GM10266 (cell line): Measurements from ENCODE around the gene HS3ST5.
"Not testable (repeated sequence)": the region's sequence is repeated elsewhere in the genome, so short reads cannot be mapped to it uniquely, and the experiment has no call there.

Source experiments
- DNase-seq: peaks from one replicate; pipeline ENCODE4 v3.0.0; 2012; ENCODE audit errors: extremely low spot score
- TF ChIP-seq, protein P1 (sequence below): IDR thresholded peaks from 2 replicates; pipeline ENCODE4 v1.5.1; 2012; ENCODE audit warnings: mild to moderate bottlenecking, low read depth; ENCODE audit not compliant: control insufficient read depth, insufficient read depth; ENCODE audit errors: missing control alignments

HS3ST5 gene

DNA sequence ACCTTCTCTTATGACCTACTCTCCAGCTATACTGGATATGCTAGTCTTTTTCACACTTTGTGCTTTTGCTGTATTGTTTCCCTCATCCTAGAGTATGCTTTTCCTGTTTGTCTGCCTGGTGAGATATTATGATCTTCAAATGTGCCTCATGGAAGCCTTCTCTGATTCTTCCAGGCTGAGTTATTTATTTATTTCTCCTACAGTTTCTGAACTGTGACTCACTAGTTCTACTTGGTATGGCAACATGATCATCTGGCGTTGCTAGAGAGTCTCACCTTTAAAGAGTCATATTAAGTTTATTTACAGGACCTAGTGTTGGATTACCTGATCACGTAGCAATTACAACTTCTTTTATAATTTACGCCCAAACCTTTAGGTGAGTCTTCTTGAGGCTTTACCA is 290.7 kb downstream of the HS3ST5 start:
- no peak for DNase-seq
- TF ChIP-seq, protein P1, sequence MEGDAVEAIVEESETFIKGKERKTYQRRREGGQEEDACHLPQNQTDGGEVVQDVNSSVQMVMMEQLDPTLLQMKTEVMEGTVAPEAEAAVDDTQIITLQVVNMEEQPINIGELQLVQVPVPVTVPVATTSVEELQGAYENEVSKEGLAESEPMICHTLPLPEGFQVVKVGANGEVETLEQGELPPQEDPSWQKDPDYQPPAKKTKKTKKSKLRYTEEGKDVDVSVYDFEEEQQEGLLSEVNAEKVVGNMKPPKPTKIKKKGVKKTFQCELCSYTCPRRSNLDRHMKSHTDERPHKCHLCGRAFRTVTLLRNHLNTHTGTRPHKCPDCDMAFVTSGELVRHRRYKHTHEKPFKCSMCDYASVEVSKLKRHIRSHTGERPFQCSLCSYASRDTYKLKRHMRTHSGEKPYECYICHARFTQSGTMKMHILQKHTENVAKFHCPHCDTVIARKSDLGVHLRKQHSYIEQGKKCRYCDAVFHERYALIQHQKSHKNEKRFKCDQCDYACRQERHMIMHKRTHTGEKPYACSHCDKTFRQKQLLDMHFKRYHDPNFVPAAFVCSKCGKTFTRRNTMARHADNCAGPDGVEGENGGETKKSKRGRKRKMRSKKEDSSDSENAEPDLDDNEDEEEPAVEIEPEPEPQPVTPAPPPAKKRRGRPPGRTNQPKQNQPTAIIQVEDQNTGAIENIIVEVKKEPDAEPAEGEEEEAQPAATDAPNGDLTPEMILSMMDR = no peak

DNA sequence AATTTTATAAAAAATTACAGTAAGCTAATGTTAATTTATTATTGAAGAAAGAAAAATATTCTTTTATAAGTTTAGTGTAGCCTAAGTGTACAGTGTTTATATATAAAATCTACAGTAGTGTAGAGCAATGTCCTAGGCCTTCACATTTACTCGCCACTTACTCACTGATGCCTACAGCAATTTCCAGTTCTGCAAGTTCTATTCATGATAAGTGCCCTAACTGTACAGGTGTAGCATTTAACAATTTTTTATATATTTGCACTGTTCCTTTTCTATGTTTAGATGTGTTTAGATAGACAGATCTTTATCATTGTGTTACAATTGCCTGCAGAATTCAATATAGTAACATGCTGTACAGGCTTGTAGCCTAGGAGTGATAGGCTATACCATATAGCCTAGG is 291.8 kb downstream of the HS3ST5 start:
- TF ChIP-seq, protein P1 = no peak
- DNase-seq = no peak

DNA sequence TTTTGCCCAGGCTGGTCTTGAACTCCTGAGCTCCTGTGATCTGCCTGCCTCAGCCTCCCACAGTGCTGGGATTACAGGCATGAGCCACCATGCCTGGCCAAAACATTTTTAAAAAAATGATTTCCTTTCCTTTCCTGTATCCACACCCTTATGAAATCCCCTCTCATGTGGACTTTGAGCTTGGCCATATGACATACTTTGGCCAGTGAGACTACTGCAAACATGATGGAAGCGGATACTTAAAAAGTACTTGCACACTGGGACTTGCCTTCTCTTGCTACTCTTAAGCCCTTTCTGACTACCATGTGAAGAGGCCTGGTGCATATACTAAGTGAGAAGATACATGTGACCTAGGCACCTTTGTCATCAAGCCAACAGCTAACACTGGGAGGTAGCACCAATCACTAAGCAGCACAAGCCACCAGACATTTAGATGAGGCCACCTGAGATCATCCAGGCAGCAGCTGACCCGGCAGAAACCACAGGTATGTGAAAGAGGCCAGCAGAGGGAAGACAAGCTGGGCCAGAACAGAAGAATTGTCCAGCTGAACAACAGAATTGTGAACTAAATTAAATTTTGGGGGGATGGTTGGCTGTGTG is 293.4 kb downstream of the HS3ST5 start:
- TF ChIP-seq, protein P1 = no peak
- no peak for DNase-seq

DNA sequence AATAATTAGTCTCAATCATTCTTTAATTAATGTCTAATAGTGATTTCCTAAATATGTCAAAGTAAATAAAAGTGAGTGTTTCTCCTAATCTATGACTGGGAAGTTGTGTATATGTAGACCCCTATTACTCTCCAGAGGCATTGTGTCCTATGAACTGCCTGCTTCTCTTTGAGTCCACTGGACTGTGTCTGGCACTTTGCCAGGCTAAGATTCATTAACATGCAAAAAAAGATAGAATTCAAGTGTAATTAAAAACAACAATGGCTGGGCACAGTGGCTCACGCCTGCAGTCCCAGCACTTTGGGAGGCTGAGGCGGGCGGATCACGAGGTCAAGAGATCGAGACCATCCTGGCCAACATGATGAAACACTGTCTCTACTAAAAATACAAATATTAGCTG is 298.3 kb downstream of the HS3ST5 start:
- not testable (repeated sequence) for DNase-seq

DNA sequence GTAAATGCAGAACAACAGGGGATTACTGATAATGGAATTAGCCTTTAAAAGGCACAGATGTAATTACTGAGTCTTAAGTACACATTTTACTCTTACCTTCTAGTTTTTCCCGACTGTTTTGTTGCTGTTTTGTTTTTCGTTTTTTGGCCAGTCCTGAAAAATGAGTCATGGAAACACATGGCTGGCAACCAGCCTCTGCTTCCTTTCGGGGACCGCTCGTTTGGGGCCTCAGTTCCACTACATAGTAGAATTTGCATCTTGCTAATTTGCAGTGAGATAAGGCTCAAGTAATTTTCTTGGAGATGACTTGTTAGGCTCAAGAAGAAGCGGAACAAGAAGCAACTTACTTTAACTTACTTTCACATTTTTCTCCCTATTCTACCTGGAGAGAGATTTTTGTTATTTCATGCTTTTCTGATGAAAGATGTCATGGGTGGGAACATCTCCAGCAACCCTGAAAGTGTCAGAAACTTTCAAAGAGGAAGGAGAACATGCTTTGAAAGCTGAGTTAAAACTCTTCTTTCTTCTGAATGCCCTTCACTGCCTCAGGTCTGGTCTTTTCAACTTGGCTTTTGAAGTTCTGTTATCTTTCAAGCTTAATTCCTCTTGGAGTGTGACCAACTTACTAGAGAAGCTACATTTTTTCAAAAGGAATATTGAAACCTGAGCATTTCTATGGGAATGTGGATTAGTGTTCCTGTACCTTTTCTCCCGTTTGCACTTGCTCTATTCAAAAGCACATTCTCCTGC is 300.4 kb downstream of the HS3ST5 start:
- DNase-seq = no peak
- TF ChIP-seq, protein P1 = no peak

DNA sequence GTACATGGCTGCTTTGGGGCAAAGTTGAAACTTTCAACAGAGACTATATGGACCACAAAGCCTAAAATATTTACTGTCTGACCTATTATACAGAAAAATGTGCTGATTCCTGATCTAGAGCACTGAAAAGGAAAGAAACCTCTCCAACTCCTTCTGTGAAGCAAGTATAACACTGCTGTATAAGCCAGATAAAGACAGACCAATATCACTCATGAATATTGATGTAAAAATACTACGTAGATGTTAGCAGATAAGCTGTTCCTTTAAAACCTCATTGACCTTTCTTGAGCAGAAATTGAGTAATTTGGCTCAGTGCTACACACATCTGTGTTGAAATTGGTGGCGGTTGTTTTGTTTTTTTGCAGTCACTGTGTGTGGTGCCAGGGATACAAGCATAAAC is 302.0 kb downstream of the HS3ST5 start:
- DNase-seq = no peak
- TF ChIP-seq, protein P1 = no peak

DNA sequence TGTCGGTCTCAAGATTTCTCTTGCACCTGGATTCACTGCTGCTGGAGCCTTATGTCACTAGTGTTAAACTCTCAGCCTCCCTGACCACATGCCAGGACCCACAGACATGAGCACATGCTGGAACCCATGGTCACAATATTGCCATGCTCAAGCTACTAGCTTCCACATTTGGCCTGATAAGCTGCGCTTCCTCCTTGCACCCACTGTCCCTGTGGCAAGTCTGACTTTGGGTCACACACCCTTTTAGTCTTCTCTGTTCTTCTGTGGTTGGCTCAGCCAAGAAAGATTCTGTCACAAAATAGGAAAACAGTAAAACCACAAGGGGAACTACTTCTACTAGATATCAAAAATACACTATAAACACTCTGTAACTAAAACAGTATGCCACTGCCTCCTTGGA is 303.0 kb downstream of the HS3ST5 start:
- TF ChIP-seq, protein P1 = no peak

DNA sequence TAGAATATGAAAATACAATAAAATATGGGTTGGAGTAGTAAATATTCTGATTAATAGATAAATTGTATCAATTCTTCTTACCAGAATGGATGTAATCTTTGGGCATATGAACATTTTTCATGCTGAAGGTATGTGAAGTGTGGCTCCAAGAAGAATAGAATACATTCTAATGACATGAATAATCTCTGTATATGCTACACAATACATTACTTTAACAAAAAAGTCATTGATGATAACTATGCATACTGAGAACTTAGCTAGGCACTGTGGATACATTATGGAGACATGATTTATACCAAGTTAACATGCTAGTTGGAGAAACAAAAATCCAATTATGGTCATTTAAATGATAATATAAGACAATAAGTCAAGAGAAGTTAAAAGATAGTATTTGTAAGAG is 309.2 kb downstream of the HS3ST5 start:
- DNase-seq = no peak
- TF ChIP-seq, protein P1 = no peak

More for the DNA sequence above, 303.0 kb downstream of the HS3ST5 start:
- DNase-seq = no peak
